Activated CD8-positive, alpha-beta T cell treated with anti-CD3 and anti-CD28 coated beads, Interleukin-2, amount 10 ng/mL, durations not matched to agents 7 days and 5 days (primary cell): ENCODE data around the gene KATNIP. TPM values are rescaled to one million over a fixed set of nuclear protein-coding genes. Genes with fewer than 3 reads are reported as not detected.

Experiments
- ATAC-seq: fragments of 150-1000 bp; cut with Tn5 transposase; one replicate; pipeline ENCODE4 v1.10.0; 2021; ENCODE audit warnings: moderate library complexity
- CTCF ChIA-PET: fragments of 350-600 bp; sonication (Branson Sonifier 250); formaldehyde crosslinking; loops from one replicate; lab custom pipeline; 2021; ENCODE audit warnings: antibody characterized with exemption; lab: Charles Lee
- POLR2A ChIA-PET: fragments of 350-600 bp; sonication (Branson Sonifier 250); formaldehyde crosslinking; loops from one replicate; lab custom pipeline; 2021; ENCODE audit warnings: antibody characterized with exemption; lab: Charles Lee
- DNase-seq: peaks from one replicate; pipeline ENCODE4 v3.0.0-alpha.2; 2020
- H3K27ac Mint-ChIP-seq: one replicate; pipeline ENCODE4 v1.8.0; 2021; ENCODE audit warnings: mild to moderate bottlenecking, mixed read lengths
- H3K27me3 Mint-ChIP-seq: one replicate; pipeline ENCODE4 v1.8.0; 2021; ENCODE audit warnings: low read depth, mixed read lengths
- H3K36me3 Mint-ChIP-seq: one replicate; pipeline ENCODE4 v1.8.0; 2021; ENCODE audit warnings: low read depth, mixed read lengths
- H3K4me1 Mint-ChIP-seq: one replicate; pipeline ENCODE4 v1.8.0; 2021; ENCODE audit warnings: low read depth, mixed read lengths
- H3K4me3 Mint-ChIP-seq: one replicate; pipeline ENCODE4 v1.8.0; 2021; ENCODE audit warnings: mild to moderate bottlenecking, mixed read lengths
- H3K9me3 Mint-ChIP-seq: one replicate; pipeline ENCODE4 v1.8.0; 2022; ENCODE audit warnings: mixed read lengths; ENCODE audit not compliant: insufficient read depth
- total RNA-seq, 2 experiments: library from RNA; stranded (reverse); gene quantifications; one replicate each; pipeline ENCODE4 v1.2.3, GENCODE V29; 2021

The KATNIP gene
- total RNA-seq, 2 experiments from 2014 or later, result 18.6 to 19.0 TPM

GRCh38 chr16:27517664-27518063 is 32.3 kb upstream of the KATNIP start:
- no peak for DNase-seq
- no peaks in the 10 kb centered on the region for H3K9me3 Mint-ChIP-seq
- H3K36me3 Mint-ChIP-seq, result peaks cover 11% of the 10 kb centered on the region
- no peak for ATAC-seq
- ChIA-PET CTCF (interaction anchor here (1.3 to 1.6 kb wide), 2 partner anchors 8 to 89 kb away, joined by 3 to 5 read pairs; no protein-coding TSS in a partner anchor), POLR2A (no interaction called here)
- H3K4me1 Mint-ChIP-seq, result no peaks in the 10 kb centered on the region
- no peak overlapping the region for H3K27ac Mint-ChIP-seq
- no peak overlapping the region for H3K4me3 Mint-ChIP-seq
- no peaks in the 10 kb centered on the region for H3K27me3 Mint-ChIP-seq

- ATAC-seq (no peak), DNase-seq (no peak)
- CTCF ChIA-PET, result no interaction called here
- H3K36me3 Mint-ChIP-seq, result peaks cover 11% of the 10 kb centered on the region
- no peaks in the 10 kb centered on the region for H3K27me3 Mint-ChIP-seq
- no peaks in the 10 kb centered on the region for H3K9me3 Mint-ChIP-seq
- POLR2A ChIA-PET, result no interaction called here
- no peak overlapping the region for H3K4me3 Mint-ChIP-seq
- H3K27ac Mint-ChIP-seq, result no peak overlapping the region
- H3K4me1 Mint-ChIP-seq, result no peaks in the 10 kb centered on the region
These were observed 31.7 kb upstream of the KATNIP start for GRCh38 chr16:27518226-27518625.

- Mint-ChIP-seq H3K27me3 (no peaks in the 10 kb centered on the region), H3K36me3 (peaks cover 13% of the 10 kb centered on the region), H3K9me3 (no peaks in the 10 kb centered on the region), H3K27ac (no peak overlapping the region), H3K4me3 (no peak overlapping the region), H3K4me1 (no peaks in the 10 kb centered on the region)
- no peak for DNase-seq
- no peak for ATAC-seq
- CTCF ChIA-PET, result no interaction called here
- POLR2A ChIA-PET, result interaction anchor here (0.6 kb wide), 1 partner anchor 528 kb away, joined by 3 read pairs; no protein-coding TSS in a partner anchor
These were observed 28.8 kb upstream of the KATNIP start for GRCh38 chr16:27520982-27521673.

- Mint-ChIP-seq H3K4me1 (no peaks in the 10 kb centered on the region), H3K27me3 (no peaks in the 10 kb centered on the region), H3K9me3 (no peaks in the 10 kb centered on the region), H3K36me3 (peaks cover 18% of the 10 kb centered on the region), H3K4me3 (no peak overlapping the region), H3K27ac (no peak overlapping the region)
- no peak for DNase-seq
- ChIA-PET CTCF (no interaction called here), POLR2A (interaction anchor here (0.6 kb wide), 1 partner anchor 529 kb away, joined by 3 read pairs; no protein-coding TSS in a partner anchor)
- ATAC-seq, result no peak
These were observed 27.7 kb upstream of the KATNIP start for GRCh38 chr16:27522173-27522707.

GRCh38 chr16:27526180-27526579 is 23.8 kb upstream of the KATNIP start:
- no peak overlapping the region for H3K4me3 Mint-ChIP-seq
- H3K4me1 Mint-ChIP-seq, result peaks cover 9% of the 10 kb centered on the region
- no peaks in the 10 kb centered on the region for H3K27me3 Mint-ChIP-seq
- DNase-seq, result no peak
- ChIA-PET CTCF (interaction anchor here (0.9 to 1.8 kb wide), 2 partner anchors 9 to 11 kb away, joined by 5 read pairs; no protein-coding TSS in a partner anchor), POLR2A (no interaction called here)
- peaks cover 40% of the 10 kb centered on the region for H3K36me3 Mint-ChIP-seq
- no peak for ATAC-seq
- no peak overlapping the region for H3K27ac Mint-ChIP-seq
- H3K9me3 Mint-ChIP-seq, result no peaks in the 10 kb centered on the region

- Mint-ChIP-seq H3K27ac (no peak overlapping the region), H3K27me3 (no peaks in the 10 kb centered on the region), H3K4me1 (peaks cover 17% of the 10 kb centered on the region), H3K4me3 (no peak overlapping the region), H3K9me3 (no peaks in the 10 kb centered on the region), H3K36me3 (peaks cover 54% of the 10 kb centered on the region)
- ATAC-seq (no peak), DNase-seq (no peak)
- ChIA-PET CTCF (interaction anchor here (0.9 kb wide), 1 partner anchor 13 kb away, joined by 3 read pairs; no protein-coding TSS in a partner anchor), POLR2A (no interaction called here)
These were observed 21.6 kb upstream of the KATNIP start for GRCh38 chr16:27528294-27528693.

- H3K9me3 Mint-ChIP-seq, result no peaks in the 10 kb centered on the region
- CTCF ChIA-PET, result no interaction called here
- H3K27me3 Mint-ChIP-seq, result no peaks in the 10 kb centered on the region
- DNase-seq (no peak), ATAC-seq (no peak)
- H3K27ac Mint-ChIP-seq, result no peak overlapping the region
- H3K4me3 Mint-ChIP-seq, result no peak overlapping the region
- peaks cover 64% of the 10 kb centered on the region for H3K36me3 Mint-ChIP-seq
- H3K4me1 Mint-ChIP-seq, result peaks cover 17% of the 10 kb centered on the region
- POLR2A ChIA-PET, result no interaction called here
These were observed 20.0 kb upstream of the KATNIP start for GRCh38 chr16:27529962-27530361.

- no peak overlapping the region for H3K4me3 Mint-ChIP-seq
- CTCF ChIA-PET, result interaction anchor here (2.9 kb wide), 1 partner anchor 15 kb away, joined by 11 read pairs; no protein-coding TSS in a partner anchor
- peak overlapping the region; percentile 22 for H3K27ac Mint-ChIP-seq
- no peaks in the 10 kb centered on the region for H3K9me3 Mint-ChIP-seq
- DNase-seq (no peak), ATAC-seq (no peak)
- H3K36me3 Mint-ChIP-seq, result peaks cover 67% of the 10 kb centered on the region
- H3K27me3 Mint-ChIP-seq, result no peaks in the 10 kb centered on the region
- H3K4me1 Mint-ChIP-seq, result peaks cover 17% of the 10 kb centered on the region
- POLR2A ChIA-PET, result no interaction called here
These were observed 18.8 kb upstream of the KATNIP start for GRCh38 chr16:27531186-27531585.

- no peaks in the 10 kb centered on the region for H3K27me3 Mint-ChIP-seq
- ChIA-PET POLR2A (interaction anchor here (1.4 kb wide), 1 partner anchor 18 kb away, joined by 11 read pairs; the partner anchor contains the start of genes GTF3C1 and KATNIP), CTCF (interaction anchor here (0.8 to 2.9 kb wide), 2 partner anchors 16 to 32 kb away, joined by 3 to 11 read pairs; no protein-coding TSS in a partner anchor)
- H3K9me3 Mint-ChIP-seq, result no peaks in the 10 kb centered on the region
- H3K4me1 Mint-ChIP-seq, result peaks cover 17% of the 10 kb centered on the region
- H3K4me3 Mint-ChIP-seq, result no peak overlapping the region
- peaks cover 67% of the 10 kb centered on the region for H3K36me3 Mint-ChIP-seq
- ATAC-seq, result no peak
- DNase-seq, result no peak
- peak overlapping the region; percentile 43 for H3K27ac Mint-ChIP-seq
These were observed 17.8 kb upstream of the KATNIP start for GRCh38 chr16:27531826-27532800.

- peaks cover 26% of the 10 kb centered on the region for H3K4me1 Mint-ChIP-seq
- peaks cover 70% of the 10 kb centered on the region for H3K36me3 Mint-ChIP-seq
- no peak overlapping the region for H3K27ac Mint-ChIP-seq
- no peaks in the 10 kb centered on the region for H3K27me3 Mint-ChIP-seq
- no peaks in the 10 kb centered on the region for H3K9me3 Mint-ChIP-seq
- H3K4me3 Mint-ChIP-seq, result no peak overlapping the region
- ATAC-seq, result no peak
- ChIA-PET POLR2A (no interaction called here), CTCF (interaction anchor here (0.9 kb wide), 1 partner anchor 378 kb away, joined by 3 read pairs; no protein-coding TSS in a partner anchor)
- DNase-seq, result no peak
These were observed 15.7 kb upstream of the KATNIP start for GRCh38 chr16:27534256-27534655.

- ChIA-PET POLR2A (no interaction called here), CTCF (no interaction called here)
- no peaks in the 10 kb centered on the region for H3K9me3 Mint-ChIP-seq
- H3K36me3 Mint-ChIP-seq, result peaks cover 66% of the 10 kb centered on the region
- peak overlapping the region; percentile 62 for H3K27ac Mint-ChIP-seq
- H3K4me3 Mint-ChIP-seq, result no peak overlapping the region
- peaks cover 16% of the 10 kb centered on the region for H3K4me1 Mint-ChIP-seq
- DNase-seq, result no peak
- no peaks in the 10 kb centered on the region for H3K27me3 Mint-ChIP-seq
- ATAC-seq, result no peak
These were observed 11.4 kb upstream of the KATNIP start for GRCh38 chr16:27538528-27538927.
